Loucy (cell line): ENCODE data around the gene SYT7.
A peak's percentile ranks its signal among the peaks of the same experiment; 100 is the strongest.

ENCODE experiments used
- H2AFZ ChIP-seq: fragments of 200-600 bp; sonication (generic); 2 replicates; pipeline ENCODE4 v1.6.0; 2016; ENCODE audit warnings: antibody characterized with exemption, mild to moderate bottlenecking, low read length, moderate library complexity
- H3F3A ChIP-seq: fragments of 200-600 bp; 2 replicates; pipeline ENCODE4 v1.6.0; 2016; ENCODE audit warnings: antibody characterized with exemption, low read depth, mild to moderate bottlenecking
- H3K27me3 ChIP-seq: fragments of 200-600 bp; sonication (generic); 2 replicates; pipeline ENCODE4 v1.6.1; 2014; ENCODE audit warnings: low read length, mild to moderate bottlenecking; ENCODE audit not compliant: insufficient read depth, poor library complexity, severe bottlenecking
- H3K36me3 ChIP-seq: fragments of 200-600 bp; sonication (generic); 2 replicates; pipeline ENCODE4 v1.6.1; 2016; ENCODE audit warnings: low read length; ENCODE audit not compliant: insufficient read depth
- H3K4me1 ChIP-seq: fragments of 200-600 bp; sonication (generic); 2 replicates; pipeline ENCODE4 v1.5.1; 2014; ENCODE audit warnings: low read length, mild to moderate bottlenecking; ENCODE audit not compliant: insufficient read depth, poor library complexity, severe bottlenecking
- H3K4me2 ChIP-seq: fragments of 200-600 bp; sonication (generic); 2 replicates; pipeline ENCODE4 v1.6.0; 2014; ENCODE audit warnings: antibody characterized with exemption, low read length, low read depth, mild to moderate bottlenecking; ENCODE audit not compliant: poor library complexity, severe bottlenecking
- H3K4me3 ChIP-seq: fragments of 200-600 bp; sonication (generic); 2 replicates; pipeline ENCODE4 v1.5.1; 2014; ENCODE audit warnings: low read length, mild to moderate bottlenecking, mixed read lengths; ENCODE audit not compliant: poor library complexity, severe bottlenecking
- H3K79me2 ChIP-seq: fragments of 200-600 bp; sonication (generic); 2 replicates; pipeline ENCODE4 v1.6.1; 2014; ENCODE audit warnings: low read length; ENCODE audit not compliant: insufficient read depth
- H3K9ac ChIP-seq: fragments of 200-600 bp; sonication (generic); 2 replicates; pipeline ENCODE4 v1.6.0; 2014; ENCODE audit warnings: mild to moderate bottlenecking, low read depth, low read length, moderate library complexity; ENCODE audit not compliant: poor library complexity, severe bottlenecking
- H3K9me2 ChIP-seq: fragments of 200-600 bp; sonication (generic); replicated peaks from 2 replicates; pipeline ENCODE4 v1.6.1; 2016; ENCODE audit warnings: low read depth, low read length, mixed read lengths
- H3K9me3 ChIP-seq: fragments of 200-600 bp; sonication (generic); 2 replicates; pipeline ENCODE4 v1.6.1; 2014; ENCODE audit warnings: mild to moderate bottlenecking, antibody characterized with exemption, low read length, low read depth; ENCODE audit not compliant: insufficient read depth
- H4K20me1 ChIP-seq: fragments of 200-600 bp; sonication (generic); 2 replicates; pipeline ENCODE4 v1.6.0; 2014; ENCODE audit warnings: antibody characterized with exemption, low read length, mild to moderate bottlenecking; ENCODE audit not compliant: insufficient read depth, poor library complexity, severe bottlenecking
- EZH2phosphoT487 ChIP-seq: fragments of 200-600 bp; IDR thresholded peaks from 2 replicates; pipeline ENCODE4 v1.6.1; 2018; ENCODE audit warnings: antibody characterized with exemption, mild to moderate bottlenecking, moderate library complexity, borderline replicate concordance
- TF ChIP-seq, protein P1 (sequence below): fragments of 200-600 bp; sonication (generic); conservative IDR thresholded peaks from 2 replicates; pipeline ENCODE4 v1.5.1; 2014; ENCODE audit warnings: mild to moderate bottlenecking, antibody characterized with exemption, low read length

SYT7 gene

DNA sequence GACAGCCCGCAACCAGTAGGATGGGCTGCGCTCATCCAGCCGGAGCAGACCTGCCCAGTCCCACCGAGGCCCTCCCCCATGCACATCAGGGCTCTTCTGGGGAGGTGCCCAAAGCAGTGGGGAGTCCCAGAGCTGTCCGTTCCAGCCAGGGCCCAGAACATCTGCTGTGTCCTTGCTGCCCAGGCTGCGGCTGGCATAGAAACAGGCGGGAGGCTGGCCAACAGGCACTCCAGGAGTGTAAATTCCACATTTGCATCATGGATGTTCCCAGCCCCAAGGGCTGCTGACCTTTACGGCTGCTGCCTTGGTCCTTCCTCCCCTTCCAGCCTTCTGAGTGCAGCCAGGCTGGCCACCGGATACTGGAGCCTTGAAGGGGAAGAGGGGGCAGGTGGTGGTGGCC, 30.0 kb upstream of the SYT7 start:
- H4K20me1 ChIP-seq: no peaks in the 10 kb centered on the region

DNA sequence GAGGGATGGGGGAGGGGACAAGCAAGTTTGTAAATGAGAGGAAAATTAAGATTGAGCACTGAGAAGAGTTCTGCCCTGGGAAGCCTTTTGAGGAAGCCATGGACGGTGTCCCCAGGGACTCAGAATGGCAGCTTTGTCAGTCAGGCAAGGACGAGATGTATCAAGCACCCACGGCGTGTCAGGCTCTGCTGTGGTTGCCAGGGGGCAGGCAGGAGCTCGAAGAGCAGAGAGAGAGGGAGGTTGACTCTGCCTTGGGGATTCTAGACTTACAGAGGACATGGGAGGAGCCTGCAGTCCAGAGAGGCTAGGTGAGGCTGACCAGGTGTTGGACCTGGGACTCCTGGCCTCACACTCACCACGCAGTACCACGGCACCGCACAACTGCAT, 29.1 kb upstream of the SYT7 start:
- H2AFZ ChIP-seq: no peak overlapping the region
- no peak for TF ChIP-seq EZH2phosphoT487
- TF ChIP-seq, protein P1, sequence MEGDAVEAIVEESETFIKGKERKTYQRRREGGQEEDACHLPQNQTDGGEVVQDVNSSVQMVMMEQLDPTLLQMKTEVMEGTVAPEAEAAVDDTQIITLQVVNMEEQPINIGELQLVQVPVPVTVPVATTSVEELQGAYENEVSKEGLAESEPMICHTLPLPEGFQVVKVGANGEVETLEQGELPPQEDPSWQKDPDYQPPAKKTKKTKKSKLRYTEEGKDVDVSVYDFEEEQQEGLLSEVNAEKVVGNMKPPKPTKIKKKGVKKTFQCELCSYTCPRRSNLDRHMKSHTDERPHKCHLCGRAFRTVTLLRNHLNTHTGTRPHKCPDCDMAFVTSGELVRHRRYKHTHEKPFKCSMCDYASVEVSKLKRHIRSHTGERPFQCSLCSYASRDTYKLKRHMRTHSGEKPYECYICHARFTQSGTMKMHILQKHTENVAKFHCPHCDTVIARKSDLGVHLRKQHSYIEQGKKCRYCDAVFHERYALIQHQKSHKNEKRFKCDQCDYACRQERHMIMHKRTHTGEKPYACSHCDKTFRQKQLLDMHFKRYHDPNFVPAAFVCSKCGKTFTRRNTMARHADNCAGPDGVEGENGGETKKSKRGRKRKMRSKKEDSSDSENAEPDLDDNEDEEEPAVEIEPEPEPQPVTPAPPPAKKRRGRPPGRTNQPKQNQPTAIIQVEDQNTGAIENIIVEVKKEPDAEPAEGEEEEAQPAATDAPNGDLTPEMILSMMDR: peak; percentile 28; the same call in 1 of the 2 replicates
- H3K9me3 ChIP-seq: no peaks in the 10 kb centered on the region
- no peaks in the 10 kb centered on the region for H3K9me2 ChIP-seq
- no peak overlapping the region for H3K4me2 ChIP-seq
- no peaks in the 10 kb centered on the region for H3K4me1 ChIP-seq
- H3F3A ChIP-seq: no peaks in the 10 kb centered on the region
- no peaks in the 10 kb centered on the region for H3K27me3 ChIP-seq
- H3K79me2 ChIP-seq: no peaks in the 10 kb centered on the region
- H3K4me3 ChIP-seq: no peak overlapping the region
- H3K36me3 ChIP-seq: no peaks in the 10 kb centered on the region
- H3K9ac ChIP-seq: no peak overlapping the region
- no peaks in the 10 kb centered on the region for H4K20me1 ChIP-seq

More for the DNA sequence above, 30.0 kb upstream of the SYT7 start:
- Histone ChIP-seq H3K27me3 (no peaks in the 10 kb centered on the region), H3K9me2 (no peaks in the 10 kb centered on the region), H2AFZ (no peak overlapping the region), H3K4me1 (no peaks in the 10 kb centered on the region), H3K9me3 (no peaks in the 10 kb centered on the region), H3K4me3 (no peak overlapping the region), H3K9ac (no peak overlapping the region), H3K4me2 (no peak overlapping the region), H3F3A (no peaks in the 10 kb centered on the region), H3K79me2 (no peaks in the 10 kb centered on the region), H3K36me3 (no peaks in the 10 kb centered on the region)
- no peak for TF ChIP-seq EZH2phosphoT487
- TF ChIP-seq, protein P1: no peak

DNA sequence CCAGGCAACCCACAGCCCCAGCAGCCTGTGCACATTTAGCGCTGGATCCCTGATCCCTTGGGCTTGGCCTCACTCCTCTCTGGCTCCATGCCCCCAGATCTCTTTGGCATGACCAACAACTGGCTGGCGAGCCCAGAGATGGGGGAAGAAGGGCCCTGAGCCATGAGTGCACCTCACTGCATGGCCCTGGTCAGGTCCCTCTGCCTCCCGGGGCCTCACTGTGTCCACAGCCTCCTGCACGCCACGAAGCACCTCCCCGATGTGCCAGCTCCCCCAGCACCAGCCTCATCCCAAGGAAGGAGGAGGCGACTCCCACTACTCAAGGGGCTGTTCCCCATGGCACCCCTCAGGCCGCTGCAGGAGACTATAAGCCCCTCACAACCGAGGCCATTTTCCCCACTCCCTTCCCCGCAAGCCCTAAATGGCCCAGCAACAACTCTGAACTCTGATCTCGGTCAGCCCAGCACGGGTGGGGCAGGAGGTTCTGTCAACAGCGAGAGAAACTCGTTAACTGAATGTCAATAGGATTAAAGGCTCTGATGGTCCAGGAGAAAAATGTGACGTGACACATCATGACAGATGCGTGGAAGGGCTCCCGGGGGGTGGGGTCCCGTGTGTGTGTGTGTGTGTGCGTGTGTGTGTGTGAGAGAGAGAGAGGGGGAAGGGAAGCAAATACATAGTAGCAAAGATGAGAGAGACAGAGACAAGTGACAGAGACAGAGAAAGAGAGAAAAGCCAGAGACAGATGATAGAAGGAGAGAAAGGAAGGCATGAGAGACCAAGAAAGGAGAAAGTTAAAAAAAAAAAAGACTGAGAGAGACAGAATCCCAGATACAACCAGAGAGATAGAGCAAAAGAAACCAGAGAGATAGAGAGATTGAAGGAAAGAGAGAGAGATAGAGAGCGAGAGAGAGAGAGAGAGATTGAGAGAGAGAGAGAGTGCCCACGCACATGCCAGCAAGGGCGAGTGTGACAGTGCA, 28.4 kb upstream of the SYT7 start:
- H3K9me3 ChIP-seq: no peaks in the 10 kb centered on the region
- no peaks in the 10 kb centered on the region for H3K27me3 ChIP-seq
- H3K4me3 ChIP-seq: no peak overlapping the region
- no peak overlapping the region for H3K4me2 ChIP-seq
- no peaks in the 10 kb centered on the region for H3K79me2 ChIP-seq
- H3K9ac ChIP-seq: no peak overlapping the region
- H3F3A ChIP-seq: no peaks in the 10 kb centered on the region
- no peak for TF ChIP-seq EZH2phosphoT487
- TF ChIP-seq, protein P1: no peak
- no peaks in the 10 kb centered on the region for H3K36me3 ChIP-seq
- H3K4me1 ChIP-seq: no peaks in the 10 kb centered on the region
- H3K9me2 ChIP-seq: no peaks in the 10 kb centered on the region
- no peak overlapping the region for H2AFZ ChIP-seq
- H4K20me1 ChIP-seq: no peaks in the 10 kb centered on the region
